GM21576 (cell line): ENCODE data around the gene HS6ST3.

Experiments used
- ATAC-seq: cut with Tn5 transposase; IDR thresholded peaks from one replicate; pipeline ENCODE4 v1.9.1; 2021; ENCODE audit warnings: mild to moderate bottlenecking, moderate library complexity; ENCODE audit not compliant: unreplicated experiment

HS6ST3 gene

DNA sequence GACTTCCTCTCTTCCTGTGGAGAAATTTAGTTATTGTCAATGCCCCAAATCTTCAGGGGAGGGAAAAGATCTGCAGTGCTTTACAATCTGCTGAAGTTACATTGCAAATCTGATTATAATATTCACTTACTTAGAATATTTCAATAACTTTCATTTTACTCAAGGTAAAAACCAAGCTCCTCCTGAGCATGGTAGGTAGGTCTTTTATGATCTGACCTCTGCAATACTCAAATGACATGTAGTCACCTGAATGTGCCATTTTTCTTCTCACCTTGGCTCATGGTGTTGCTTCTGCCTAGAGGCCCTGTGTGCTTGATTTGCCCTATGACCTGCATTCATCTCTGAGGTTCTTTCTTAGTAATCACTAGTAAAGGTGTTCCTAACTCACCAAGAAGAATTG, 331.4 kb downstream of the HS6ST3 start:
- no peak for ATAC-seq

GRCh38 chr13:96422002-96422401, 332.1 kb downstream of the HS6ST3 start:
- ATAC-seq, result no peak

DNA sequence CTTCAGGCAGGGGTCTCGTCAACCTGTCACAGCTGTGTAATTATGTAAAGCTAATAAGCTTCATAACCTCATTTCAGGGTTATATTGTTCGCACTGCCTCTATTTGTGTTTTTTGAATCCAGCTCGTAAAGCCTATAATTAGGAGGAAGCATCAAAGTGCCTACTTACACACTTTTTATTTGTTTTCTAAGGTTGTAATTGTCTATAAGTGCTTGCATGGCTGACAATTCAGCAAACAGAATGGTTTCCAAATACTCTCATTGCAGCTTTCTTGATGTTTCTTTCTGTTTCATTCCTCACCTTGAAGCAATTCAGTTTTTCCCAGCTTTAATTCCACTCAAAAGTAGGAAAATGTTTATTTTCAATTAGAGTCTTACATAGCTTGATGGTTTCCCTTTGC, 336.3 kb downstream of the HS6ST3 start:
- ATAC-seq, result no peak

DNA sequence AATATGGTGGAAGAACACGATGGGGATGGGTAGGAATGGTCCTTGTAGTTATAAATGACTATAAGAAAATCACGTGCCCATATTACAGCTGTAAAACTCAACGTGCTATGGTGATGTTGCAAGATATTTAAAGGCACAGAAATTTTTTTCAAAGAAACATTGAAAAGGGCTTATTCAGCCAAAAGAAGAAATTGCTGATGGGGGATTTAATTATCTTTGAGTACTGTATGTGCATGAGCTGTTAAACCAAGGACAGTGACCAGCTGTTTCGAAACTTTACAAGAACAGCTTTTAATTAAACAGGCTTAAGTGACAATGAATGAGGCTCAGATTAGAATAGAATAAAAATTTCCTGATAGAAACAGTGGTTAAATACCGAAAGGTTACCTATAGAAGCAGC, 339.0 kb downstream of the HS6ST3 start:
- no peak for ATAC-seq

- no peak for ATAC-seq
Observed at GRCh38 chr13:96431044-96431581, 341.2 kb downstream of the HS6ST3 start.

GRCh38 chr13:96444676-96445075, 354.8 kb downstream of the HS6ST3 start:
- ATAC-seq, result no peak

- ATAC-seq, result no peak
Observed at GRCh38 chr13:96449920-96450319, 360.0 kb downstream of the HS6ST3 start.

- no peak for ATAC-seq
Observed at GRCh38 chr13:96450326-96451020, 360.6 kb downstream of the HS6ST3 start.

GRCh38 chr13:96454466-96454865, 364.6 kb downstream of the HS6ST3 start:
- ATAC-seq, result no peak

DNA sequence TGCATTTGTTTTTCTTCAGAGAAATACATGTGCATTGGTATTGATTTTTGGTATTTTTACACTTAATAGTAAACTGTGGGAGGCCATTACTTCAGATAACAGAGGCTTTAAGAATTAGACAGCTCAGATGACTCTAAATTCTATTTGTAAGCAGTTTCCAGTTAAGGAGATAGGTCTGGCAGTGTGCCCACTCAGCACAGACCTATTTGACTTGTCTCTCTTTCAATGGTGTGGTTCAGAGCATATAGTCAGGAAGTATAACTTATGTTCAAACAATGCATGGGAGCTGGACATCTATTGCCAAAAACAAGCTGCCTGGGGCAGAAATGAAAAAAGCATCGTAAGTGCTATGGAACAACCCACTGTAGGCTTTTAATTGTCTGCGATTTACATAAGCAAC, 370.7 kb downstream of the HS6ST3 start:
- ATAC-seq, result no peak

DNA sequence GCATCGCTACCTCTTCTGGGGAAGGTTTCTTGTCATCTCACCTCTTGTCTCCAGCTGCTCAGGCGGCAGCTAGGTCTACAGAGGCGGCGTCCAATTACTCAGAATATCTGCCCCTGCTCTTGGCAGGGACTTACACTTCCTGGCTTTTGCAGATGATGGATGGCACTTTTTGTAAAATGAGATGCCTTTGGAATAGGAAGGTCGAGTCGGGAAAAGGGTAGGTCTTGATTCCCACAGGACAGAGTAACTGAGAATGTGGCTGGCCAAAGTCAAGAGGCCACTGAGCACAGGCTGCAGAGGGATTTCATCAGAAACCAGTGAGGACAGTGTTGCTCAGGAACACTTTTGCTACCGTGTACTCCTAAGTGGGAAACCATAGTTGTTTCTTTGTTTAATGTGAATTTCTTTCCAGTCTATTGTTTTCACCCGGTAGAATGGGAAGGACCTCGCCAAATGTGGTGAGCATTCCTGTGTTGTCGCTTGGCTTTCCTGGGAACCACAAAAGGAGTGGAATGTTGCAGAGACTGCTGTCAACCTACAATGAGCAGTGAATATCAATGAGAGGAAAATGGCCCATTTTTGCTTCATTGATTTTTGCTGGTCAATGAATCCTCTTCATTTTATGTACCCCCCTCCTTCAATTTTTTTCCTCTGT, 383.7 kb downstream of the HS6ST3 start:
- ATAC-seq, result no peak

GRCh38 chr13:96474181-96474557, 384.3 kb downstream of the HS6ST3 start:
- ATAC-seq, result no peak

DNA sequence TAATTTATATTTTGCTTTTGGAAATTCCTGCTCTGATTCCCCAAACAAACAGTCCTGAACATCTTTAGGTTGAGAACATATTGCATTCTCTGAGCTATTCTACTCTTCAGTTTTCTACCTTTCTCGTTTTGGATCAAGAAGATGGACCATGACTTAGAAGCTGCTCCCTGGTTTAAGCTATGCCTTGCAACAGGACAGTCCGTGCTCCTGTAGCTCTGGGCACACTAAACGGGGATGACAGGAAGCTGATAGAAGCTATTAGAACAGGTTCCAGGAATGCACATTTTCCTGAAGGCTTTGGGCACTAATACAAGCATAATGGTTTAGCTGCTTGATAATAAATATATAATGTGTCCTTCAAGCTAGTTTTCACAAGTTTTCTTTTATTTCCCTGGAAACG, 385.2 kb downstream of the HS6ST3 start:
- ATAC-seq, result no peak

GRCh38 chr13:96481482-96481881, 391.6 kb downstream of the HS6ST3 start:
- no peak for ATAC-seq

GRCh38 chr13:96490496-96490989, 400.6 kb downstream of the HS6ST3 start:
- ATAC-seq, result no peak

- no peak for ATAC-seq
Observed at GRCh38 chr13:96491103-96491502, 401.2 kb downstream of the HS6ST3 start.

DNA sequence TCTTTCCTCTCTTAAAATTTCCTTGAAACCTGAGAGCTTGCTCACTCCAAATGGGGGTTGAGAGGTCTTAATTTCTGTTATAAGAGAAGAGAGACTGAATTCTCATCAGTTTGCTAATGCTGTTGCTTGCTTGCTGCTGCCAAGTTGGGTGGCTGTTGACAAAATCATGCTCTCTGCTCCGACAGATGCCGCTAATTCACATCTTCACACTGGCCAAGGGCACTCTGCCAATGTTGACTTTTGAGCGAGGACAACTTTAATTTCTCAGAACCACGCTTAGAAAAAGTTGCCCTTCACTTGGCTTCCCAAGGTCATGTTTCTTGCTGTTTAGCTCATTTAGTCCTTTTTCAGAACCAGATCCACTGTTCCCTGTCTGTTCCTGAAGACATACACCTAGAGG, 402.9 kb downstream of the HS6ST3 start:
- no peak for ATAC-seq

DNA sequence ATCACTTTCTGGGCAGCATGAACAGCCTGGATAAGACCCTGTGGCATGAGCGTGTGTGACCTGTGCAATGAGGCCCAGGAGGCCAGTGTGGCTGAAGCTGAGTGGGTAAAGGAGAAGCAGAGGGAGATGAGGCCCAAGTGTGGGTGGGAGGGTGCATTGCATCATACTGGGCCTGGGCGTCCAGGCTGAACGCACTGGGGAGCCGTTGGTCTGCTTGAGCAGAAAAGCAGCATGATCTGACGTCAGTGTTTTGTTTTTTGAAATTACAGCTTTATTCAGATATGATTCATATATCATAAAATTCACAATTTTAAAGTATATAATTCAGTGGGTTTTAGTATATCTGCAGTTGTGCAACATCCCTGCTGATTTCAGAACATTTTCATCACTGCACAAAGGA, 409.7 kb downstream of the HS6ST3 start:
- no peak for ATAC-seq

DNA sequence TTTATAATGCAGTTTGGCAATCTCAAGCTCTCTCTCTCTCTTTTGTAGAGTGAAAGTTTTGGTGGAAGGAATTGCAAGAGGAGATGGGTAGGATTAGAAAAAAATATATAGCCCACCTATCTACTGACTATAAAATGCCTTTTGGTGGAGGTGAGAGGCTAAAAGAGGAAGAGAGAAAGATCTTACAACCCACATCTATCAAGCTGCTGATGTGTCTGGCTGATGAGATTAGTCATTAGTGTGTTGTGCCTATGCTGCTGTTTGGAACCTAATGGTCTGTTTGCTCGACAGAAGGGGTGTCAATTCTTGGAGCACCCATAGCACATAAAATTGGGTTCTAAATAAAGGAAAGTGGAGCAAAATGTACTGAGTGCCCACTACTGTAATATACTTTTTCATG, 411.0 kb downstream of the HS6ST3 start:
- no peak for ATAC-seq

- ATAC-seq, result no peak
Observed at GRCh38 chr13:96503481-96503880, 413.6 kb downstream of the HS6ST3 start.

- ATAC-seq, result no peak
Observed at GRCh38 chr13:96511587-96511986, 421.7 kb downstream of the HS6ST3 start.

DNA sequence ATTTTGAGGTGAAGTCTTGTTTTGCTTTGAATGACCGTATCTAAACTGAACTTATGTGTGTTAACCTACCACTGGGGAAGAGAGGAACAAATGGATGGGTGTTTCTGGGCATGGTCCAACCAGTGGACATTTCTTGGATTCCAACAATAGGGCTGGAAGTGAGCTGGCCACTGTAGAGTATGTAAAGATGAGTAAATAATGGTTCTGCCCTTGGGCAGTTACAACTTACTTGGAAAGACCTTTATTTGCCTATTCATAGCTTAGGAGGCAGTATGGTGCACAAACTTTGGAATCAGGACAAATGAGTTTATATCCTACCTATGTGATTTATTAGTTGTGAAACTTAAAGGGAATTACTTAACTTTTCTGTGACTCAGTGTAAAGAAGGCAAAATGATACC, 429.5 kb downstream of the HS6ST3 start:
- ATAC-seq, result no peak
